HEK293 (cell line): ENCODE data around the gene TRIM2.

Experiments used
- CTCF ChIP-seq: fragments of 450-650 bp; formaldehyde crosslinking; IDR thresholded peaks from 2 replicates; pipeline ENCODE4 v1.5.1; 2016; ENCODE audit warnings: missing biosample characterization, missing genetic modification characterization
- HOXA7 ChIP-seq: sonication (generic); formaldehyde crosslinking; IDR thresholded peaks from 2 replicates; pipeline ENCODE4 v1.8.1; 2022; ENCODE audit warnings: missing genetic modification reagents, borderline replicate concordance
- MYNN ChIP-seq: fragments of 450-650 bp; formaldehyde crosslinking; IDR thresholded peaks from 2 replicates; pipeline ENCODE4 v1.5.1; 2016; ENCODE audit warnings: missing biosample characterization, missing genetic modification characterization, borderline replicate concordance
- REPIN1 ChIP-seq: fragments of 450-650 bp; formaldehyde crosslinking; IDR thresholded peaks from 2 replicates; pipeline ENCODE4 v1.5.1; 2017; ENCODE audit warnings: missing biosample characterization, missing genetic modification characterization, low read depth
- SCRT2 ChIP-seq: fragments of 450-650 bp; formaldehyde crosslinking; IDR thresholded peaks from 2 replicates; pipeline ENCODE4 v1.5.1; 2016; ENCODE audit warnings: missing biosample characterization, missing genetic modification characterization
- ZFHX2 ChIP-seq: fragments of 450-650 bp; formaldehyde crosslinking; conservative IDR thresholded peaks from 2 replicates; pipeline ENCODE4 v1.5.1; 2016; ENCODE audit warnings: missing biosample characterization, missing genetic modification characterization
- ZNF239 ChIP-seq: fragments of 450-650 bp; formaldehyde crosslinking; IDR thresholded peaks from 2 replicates; pipeline ENCODE4 v1.5.1; 2016; ENCODE audit warnings: missing biosample characterization, missing genetic modification characterization
- ZNF335 ChIP-seq: fragments of 450-650 bp; formaldehyde crosslinking; conservative IDR thresholded peaks from 2 replicates; pipeline ENCODE4 v1.5.1; 2016; ENCODE audit warnings: missing biosample characterization, missing genetic modification characterization
- ZNF423 ChIP-seq: fragments of 450-650 bp; formaldehyde crosslinking; IDR thresholded peaks from 2 replicates; pipeline ENCODE4 v1.5.1; 2016; ENCODE audit warnings: missing biosample characterization, missing genetic modification characterization
- TF ChIP-seq, protein P1 (sequence below): fragments of 450-650 bp; formaldehyde crosslinking; IDR thresholded peaks from 2 replicates; pipeline ENCODE4 v1.5.1; 2016; ENCODE audit warnings: missing biosample characterization, missing genetic modification characterization, low read depth
- TF ChIP-seq, protein P2 (sequence below): fragments of 450-650 bp; formaldehyde crosslinking; optimal IDR thresholded peaks from 2 replicates; pipeline ENCODE3; 2016; ENCODE audit warnings: missing biosample characterization, mild to moderate bottlenecking, missing genetic modification characterization

- TF ChIP-seq MYNN (no peak), CTCF (tag by site-specific recombination) (no peak), ZNF239 (tag by site-specific recombination) (no peak), REPIN1 (tag by site-specific recombination) (no peak), ZNF423 (tag by site-specific recombination) (no peak), SCRT2 (no peak), ZNF335 (tag by site-specific recombination) (no peak), HOXA7 (no peak), ZFHX2 (tag by site-specific recombination) (no peak)
- TF ChIP-seq, protein P1, sequence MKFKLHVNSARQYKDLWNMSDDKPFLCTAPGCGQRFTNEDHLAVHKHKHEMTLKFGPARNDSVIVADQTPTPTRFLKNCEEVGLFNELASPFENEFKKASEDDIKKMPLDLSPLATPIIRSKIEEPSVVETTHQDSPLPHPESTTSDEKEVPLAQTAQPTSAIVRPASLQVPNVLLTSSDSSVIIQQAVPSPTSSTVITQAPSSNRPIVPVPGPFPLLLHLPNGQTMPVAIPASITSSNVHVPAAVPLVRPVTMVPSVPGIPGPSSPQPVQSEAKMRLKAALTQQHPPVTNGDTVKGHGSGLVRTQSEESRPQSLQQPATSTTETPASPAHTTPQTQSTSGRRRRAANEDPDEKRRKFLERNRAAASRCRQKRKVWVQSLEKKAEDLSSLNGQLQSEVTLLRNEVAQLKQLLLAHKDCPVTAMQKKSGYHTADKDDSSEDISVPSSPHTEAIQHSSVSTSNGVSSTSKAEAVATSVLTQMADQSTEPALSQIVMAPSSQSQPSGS (tag by site-specific recombination), result no peak
- TF ChIP-seq, protein P2, sequence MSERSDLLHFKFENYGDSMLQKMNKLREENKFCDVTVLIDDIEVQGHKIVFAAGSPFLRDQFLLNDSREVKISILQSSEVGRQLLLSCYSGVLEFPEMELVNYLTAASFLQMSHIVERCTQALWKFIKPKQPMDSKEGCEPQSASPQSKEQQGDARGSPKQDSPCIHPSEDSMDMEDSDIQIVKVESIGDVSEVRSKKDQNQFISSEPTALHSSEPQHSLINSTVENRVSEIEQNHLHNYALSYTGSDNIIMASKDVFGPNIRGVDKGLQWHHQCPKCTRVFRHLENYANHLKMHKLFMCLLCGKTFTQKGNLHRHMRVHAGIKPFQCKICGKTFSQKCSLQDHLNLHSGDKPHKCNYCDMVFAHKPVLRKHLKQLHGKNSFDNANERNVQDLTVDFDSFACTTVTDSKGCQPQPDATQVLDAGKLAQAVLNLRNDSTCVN (tag by site-specific recombination), result no peak
Observed at GRCh38 chr4:153324046-153324445, 119.8 kb downstream of the TRIM2 start.
